ENCODE results near the gene COMMD6. TPM values are rescaled to one million over a fixed set of nuclear protein-coding genes. Genes with fewer than 3 reads are reported as not detected.

Gene COMMD6
- polyA plus RNA-seq, 1 donor from 2014 or later: 301 TPM

- Histone ChIP-seq H3K36me3 (ENCODE audit: insufficient read depth, low read length) (no peaks in the 10 kb centered on the region), H3K4me2 (ENCODE audit: low read length) (no peak overlapping the region), H3K4me3 (ENCODE audit: low read length) (no peak overlapping the region), H3K9me2 (ENCODE audit: insufficient read depth, low read length) (no peaks in the 10 kb centered on the region), H3K9me3 (ENCODE audit: low read length) (no peaks in the 10 kb centered on the region), H3K27me3 (ENCODE audit: insufficient read depth, low read depth, low read length) (no peaks in the 10 kb centered on the region), H3K27ac (ENCODE audit: low read length) (no peak overlapping the region), H2AFZ (ENCODE audit: low read depth, low read length) (no peak overlapping the region), H3F3A (ENCODE audit: insufficient read depth, low read length, poor library complexity, severe bottlenecking) (no peaks in the 10 kb centered on the region), H4K20me1 (ENCODE audit: insufficient read depth) (no peaks in the 10 kb centered on the region), H3K9ac (ENCODE audit: low read length) (no peak overlapping the region), H3K79me2 (replicated peaks; ENCODE audit: insufficient read depth, low read length) (no peaks in the 10 kb centered on the region)
- TF ChIP-seq CTCF (IDR thresholded peaks at IDR 0.05; ENCODE audit: poor library complexity, severe bottlenecking) (no peak), TAF1 (IDR thresholded peaks at IDR 0.05; ENCODE audit: low read depth) (no peak), REST (IDR thresholded peaks at IDR 0.05; ENCODE audit: borderline replicate concordance) (no peak), EZH2 (IDR thresholded peaks at IDR 0.05; ENCODE audit: borderline replicate concordance, insufficient read depth, low read length, poor library complexity, severe bottlenecking) (no peak)
These were observed 44.5 kb downstream of the COMMD6 start for GRCh38 chr13:75493156-75493555.

GRCh38 chr13:75492389-75492788, 45.3 kb downstream of the COMMD6 start:
- TF ChIP-seq REST (IDR thresholded peaks at IDR 0.05; ENCODE audit: borderline replicate concordance): no peak
- TF ChIP-seq EZH2 (IDR thresholded peaks at IDR 0.05; ENCODE audit: borderline replicate concordance, insufficient read depth, low read length, poor library complexity, severe bottlenecking): no peak
- no peak for TF ChIP-seq SMC3 (conservative IDR thresholded peaks at IDR 0.05; ENCODE audit: poor library complexity)
- no peak for TF ChIP-seq RAD21 (conservative IDR thresholded peaks at IDR 0.05)
- TF ChIP-seq CTCF (IDR thresholded peaks at IDR 0.05; ENCODE audit: poor library complexity, severe bottlenecking): no peak
- no peak for TF ChIP-seq EP300 (conservative IDR thresholded peaks at IDR 0.05; ENCODE audit: poor library complexity, severe bottlenecking)
- TF ChIP-seq POLR2AphosphoS5 (IDR thresholded peaks at IDR 0.05): no peak
- no peak for TF ChIP-seq MXI1 (conservative IDR thresholded peaks at IDR 0.05; ENCODE audit: poor library complexity, severe bottlenecking)
- Histone ChIP-seq H3K4me3 (ENCODE audit: low read length) (no peak overlapping the region), H3K27me3 (ENCODE audit: insufficient read depth, low read depth, low read length) (no peaks in the 10 kb centered on the region), H3K4me2 (ENCODE audit: low read length) (no peak overlapping the region), H3K9ac (ENCODE audit: low read length) (no peak overlapping the region), H3K27ac (ENCODE audit: low read length) (no peak overlapping the region), H3K79me2 (replicated peaks; ENCODE audit: insufficient read depth, low read length) (no peaks in the 10 kb centered on the region), H3F3A (ENCODE audit: insufficient read depth, low read length, poor library complexity, severe bottlenecking) (no peaks in the 10 kb centered on the region), H2AFZ (ENCODE audit: low read depth, low read length) (no peak overlapping the region), H3K36me3 (ENCODE audit: insufficient read depth, low read length) (no peaks in the 10 kb centered on the region), H3K9me2 (ENCODE audit: insufficient read depth, low read length) (no peaks in the 10 kb centered on the region), H4K20me1 (ENCODE audit: insufficient read depth) (no peaks in the 10 kb centered on the region), H3K9me3 (ENCODE audit: low read length) (no peaks in the 10 kb centered on the region)

Measured in neural cell (in vitro differentiated cells).